Measurements from ENCODE around the gene APH1B. TPM values are rescaled to one million over a fixed set of nuclear protein-coding genes. Genes with fewer than 3 reads are reported as not detected.
A peak's percentile ranks its signal among the peaks of the same experiment; 100 is the strongest.

Gene APH1B
- total and polyA plus RNA-seq, 2 experiments from 2014 or later = 19.9 to 29.8 TPM

GRCh38 chr15:63351170-63351569 is 73.8 kb downstream of the APH1B start:
- no peak overlapping the region for H3K4me2 ChIP-seq
- H3K4me3 ChIP-seq = no peak overlapping the region
- peaks cover 4% of the 10 kb centered on the region for H3K4me1 ChIP-seq (ENCODE audit: insufficient read depth)
- H3K9me2 ChIP-seq (replicated peaks; ENCODE audit: insufficient read depth) = no peaks in the 10 kb centered on the region
- H3K79me2 ChIP-seq = no peaks in the 10 kb centered on the region
- WGBS (ENCODE audit: low lambda C conversion rate, missing lambda C conversion rate) = 100% methylated on average over 4 of the region's 4 CpGs
- no peak overlapping the region for H3K27ac ChIP-seq
- H3K9me3 ChIP-seq (ENCODE audit: low read depth) = no peaks in the 10 kb centered on the region
- TF ChIP-seq EZH2phosphoT487 (IDR thresholded peaks at IDR 0.05; ENCODE audit: low read depth, severe bottlenecking, unreplicated experiment) = no peak
- no peak for TF ChIP-seq CTCF (IDR thresholded peaks at IDR 0.05; ENCODE audit: poor library complexity)
- TF ChIP-seq EZH2 (IDR thresholded peaks at IDR 0.05; ENCODE audit: borderline replicate concordance) = no peak
- no peaks in the 10 kb centered on the region for H3K36me3 ChIP-seq (replicated peaks; ENCODE audit: insufficient read depth, low read depth)
- H3K27me3 ChIP-seq = no peaks in the 10 kb centered on the region
- H2AFZ ChIP-seq = no peak overlapping the region
- no peaks in the 10 kb centered on the region for H4K20me1 ChIP-seq (ENCODE audit: insufficient read depth, poor library complexity, severe bottlenecking)
- no peak for DNase-seq (ENCODE audit: low spot score)

DNA sequence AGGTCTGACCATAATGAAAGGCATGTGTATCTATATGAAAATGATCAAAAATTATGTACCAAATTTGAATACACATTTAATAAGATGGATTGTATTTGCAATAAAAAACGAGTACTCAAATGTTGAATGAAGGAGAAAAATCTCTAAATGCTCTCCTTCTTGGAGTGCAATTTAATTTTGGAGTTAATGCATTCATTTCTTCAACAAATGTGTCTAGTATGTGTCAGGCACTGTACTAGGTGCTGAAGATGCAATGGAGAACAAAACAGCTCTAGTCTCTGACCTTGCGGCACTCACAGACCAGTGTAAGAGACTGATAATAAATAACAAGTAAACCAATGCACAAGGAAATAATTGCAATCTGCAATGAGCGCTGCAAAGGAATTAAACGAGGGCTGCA is 75.4 kb downstream of the APH1B start:
- H3K79me2 ChIP-seq = no peaks in the 10 kb centered on the region
- H3K36me3 ChIP-seq (replicated peaks; ENCODE audit: insufficient read depth, low read depth) = no peaks in the 10 kb centered on the region
- H3K27me3 ChIP-seq = no peaks in the 10 kb centered on the region
- H2AFZ ChIP-seq = no peak overlapping the region
- H3K27ac ChIP-seq = no peak overlapping the region
- 93% methylated on average over 4 of the region's 4 CpGs for WGBS (ENCODE audit: low lambda C conversion rate, missing lambda C conversion rate)
- no peaks in the 10 kb centered on the region for H4K20me1 ChIP-seq (ENCODE audit: insufficient read depth, poor library complexity, severe bottlenecking)
- DNase-seq (ENCODE audit: low spot score) = no peak
- no peak for TF ChIP-seq CTCF (IDR thresholded peaks at IDR 0.05; ENCODE audit: poor library complexity)
- TF ChIP-seq EZH2phosphoT487 (IDR thresholded peaks at IDR 0.05; ENCODE audit: low read depth, severe bottlenecking, unreplicated experiment) = no peak
- TF ChIP-seq EZH2 (IDR thresholded peaks at IDR 0.05; ENCODE audit: borderline replicate concordance) = no peak
- no peaks in the 10 kb centered on the region for H3K9me2 ChIP-seq (replicated peaks; ENCODE audit: insufficient read depth)
- H3K4me1 ChIP-seq (ENCODE audit: insufficient read depth) = no peaks in the 10 kb centered on the region
- no peak overlapping the region for H3K4me3 ChIP-seq
- no peak overlapping the region for H3K4me2 ChIP-seq
- H3K9me3 ChIP-seq (ENCODE audit: low read depth) = no peaks in the 10 kb centered on the region

- no peak overlapping the region for H2AFZ ChIP-seq
- no peaks in the 10 kb centered on the region for H4K20me1 ChIP-seq (ENCODE audit: insufficient read depth, poor library complexity, severe bottlenecking)
- no peaks in the 10 kb centered on the region for H3K27me3 ChIP-seq
- no peak for DNase-seq (ENCODE audit: low spot score)
- H3K27ac ChIP-seq = no peak overlapping the region
- no peaks in the 10 kb centered on the region for H3K4me1 ChIP-seq (ENCODE audit: insufficient read depth)
- no peak overlapping the region for H3K4me3 ChIP-seq
- H3K36me3 ChIP-seq (replicated peaks; ENCODE audit: insufficient read depth, low read depth) = no peaks in the 10 kb centered on the region
- H3K79me2 ChIP-seq = no peaks in the 10 kb centered on the region
- TF ChIP-seq EZH2phosphoT487 (IDR thresholded peaks at IDR 0.05; ENCODE audit: low read depth, severe bottlenecking, unreplicated experiment) (no peak), EZH2 (IDR thresholded peaks at IDR 0.05; ENCODE audit: borderline replicate concordance) (no peak), CTCF (IDR thresholded peaks at IDR 0.05; ENCODE audit: poor library complexity) (no peak)
- no peaks in the 10 kb centered on the region for H3K9me2 ChIP-seq (replicated peaks; ENCODE audit: insufficient read depth)
- H3K9me3 ChIP-seq (ENCODE audit: low read depth) = no peaks in the 10 kb centered on the region
- WGBS (ENCODE audit: low lambda C conversion rate, missing lambda C conversion rate) = 83% methylated on average over 8 of the region's 8 CpGs
- H3K4me2 ChIP-seq = no peak overlapping the region
Observed at GRCh38 chr15:63353261-63353660, 75.9 kb downstream of the APH1B start.

GRCh38 chr15:63353887-63354286 is 76.5 kb downstream of the APH1B start:
- no peak overlapping the region for H3K27ac ChIP-seq
- TF ChIP-seq EZH2phosphoT487 (IDR thresholded peaks at IDR 0.05; ENCODE audit: low read depth, severe bottlenecking, unreplicated experiment) (no peak), EZH2 (IDR thresholded peaks at IDR 0.05; ENCODE audit: borderline replicate concordance) (no peak), CTCF (IDR thresholded peaks at IDR 0.05; ENCODE audit: poor library complexity) (no peak)
- no peaks in the 10 kb centered on the region for H3K9me3 ChIP-seq (ENCODE audit: low read depth)
- H3K4me3 ChIP-seq = no peak overlapping the region
- peak; percentile 51 for DNase-seq (ENCODE audit: low spot score)
- no peaks in the 10 kb centered on the region for H4K20me1 ChIP-seq (ENCODE audit: insufficient read depth, poor library complexity, severe bottlenecking)
- no peak overlapping the region for H2AFZ ChIP-seq
- no peaks in the 10 kb centered on the region for H3K79me2 ChIP-seq
- H3K36me3 ChIP-seq (replicated peaks; ENCODE audit: insufficient read depth, low read depth) = no peaks in the 10 kb centered on the region
- H3K9me2 ChIP-seq (replicated peaks; ENCODE audit: insufficient read depth) = no peaks in the 10 kb centered on the region
- H3K4me1 ChIP-seq (ENCODE audit: insufficient read depth) = no peaks in the 10 kb centered on the region
- WGBS (ENCODE audit: low lambda C conversion rate, missing lambda C conversion rate) = 66% methylated on average over 5 of the region's 5 CpGs
- no peaks in the 10 kb centered on the region for H3K27me3 ChIP-seq
- no peak overlapping the region for H3K4me2 ChIP-seq

Measured in hepatocyte (in vitro differentiated cells).